ACC112 (cell line): ENCODE data around the gene CRYBB2.
"Not testable (repeated sequence)": the region's sequence is repeated elsewhere in the genome, so short reads cannot be mapped to it uniquely, and the experiment has no call there.

Experiments
- H2AFZ ChIP-seq: fragments of 200-600 bp; sonication (generic); one replicate; pipeline ENCODE4 v1.6.0; 2017; ENCODE audit warnings: antibody characterized with exemption, low read length; ENCODE audit not compliant: unreplicated experiment
- H3K27ac ChIP-seq: fragments of 200-600 bp; sonication (generic); 2 replicates; pipeline ENCODE4 v1.5.1; 2014; ENCODE audit warnings: low read depth, mild to moderate bottlenecking, antibody characterized with exemption, low read length, moderate library complexity
- H3K27me3 ChIP-seq: fragments of 200-600 bp; sonication (generic); 2 replicates; pipeline ENCODE4 v1.6.1; 2014; ENCODE audit warnings: mild to moderate bottlenecking, antibody characterized with exemption, low read length, moderate library complexity, mixed read lengths; ENCODE audit not compliant: insufficient read depth
- H3K36me3 ChIP-seq: fragments of 200-600 bp; sonication (generic); 2 replicates; pipeline ENCODE4 v1.6.1; 2016; ENCODE audit warnings: mild to moderate bottlenecking, antibody characterized with exemption, low read length, moderate library complexity, mixed read lengths; ENCODE audit not compliant: insufficient read depth
- H3K4me1 ChIP-seq: fragments of 200-600 bp; sonication (generic); one replicate; pipeline ENCODE4 v1.6.1; 2016; ENCODE audit warnings: low read length, mixed read lengths; ENCODE audit not compliant: insufficient read depth, unreplicated experiment, control insufficient read depth
- H3K4me3 ChIP-seq: fragments of 200-600 bp; sonication (generic); 2 replicates; pipeline ENCODE4 v1.5.1; 2014; ENCODE audit warnings: mild to moderate bottlenecking, low read depth, low read length
- H3K79me2 ChIP-seq: fragments of 200-600 bp; sonication (generic); one replicate; pipeline ENCODE4 v1.6.0; 2016; ENCODE audit warnings: low read length; ENCODE audit not compliant: control insufficient read depth, unreplicated experiment, insufficient read depth

The CRYBB2 gene

DNA sequence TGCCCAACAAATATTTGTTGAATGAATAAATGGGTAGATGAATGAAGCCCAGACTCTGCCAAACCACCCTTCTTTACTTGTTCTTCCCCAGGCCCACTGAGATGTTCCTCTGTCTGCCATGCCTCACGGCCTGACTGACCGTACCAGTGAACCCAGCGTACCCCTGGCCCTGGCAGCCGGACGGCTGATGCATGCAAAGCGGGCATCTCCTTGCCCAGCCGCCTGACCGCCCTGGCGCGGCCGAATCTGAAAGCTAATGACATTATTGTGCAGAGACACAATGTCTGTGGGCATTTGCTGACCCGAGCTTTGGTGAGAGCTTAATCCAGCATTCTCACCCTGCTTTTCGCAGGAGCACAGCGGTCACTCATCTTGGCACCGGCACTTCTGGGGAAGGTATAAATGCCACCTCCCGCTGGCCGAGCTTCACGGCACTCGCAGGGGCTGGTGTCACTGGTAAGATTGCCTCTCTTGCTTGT lies at the start of gene CRYBB2:
TSS of gene CRYBB2 (plus strand) at position 429 of the 479 bp plus-strand sequence. CDS start 1,791 bp downstream, outside the sequence.
- Histone ChIP-seq H3K4me3 (no peak within 1 kb of the TSS), H2AFZ (no peak within 1 kb of the TSS), H3K4me1 (no peaks in the 10 kb centered on the region), H3K79me2 (no peaks in the 10 kb centered on the region), H3K36me3 (no peaks in the 10 kb centered on the region), H3K27ac (no peak within 1 kb of the TSS), H3K27me3 (peaks cover 19% of the 10 kb centered on the region)

DNA sequence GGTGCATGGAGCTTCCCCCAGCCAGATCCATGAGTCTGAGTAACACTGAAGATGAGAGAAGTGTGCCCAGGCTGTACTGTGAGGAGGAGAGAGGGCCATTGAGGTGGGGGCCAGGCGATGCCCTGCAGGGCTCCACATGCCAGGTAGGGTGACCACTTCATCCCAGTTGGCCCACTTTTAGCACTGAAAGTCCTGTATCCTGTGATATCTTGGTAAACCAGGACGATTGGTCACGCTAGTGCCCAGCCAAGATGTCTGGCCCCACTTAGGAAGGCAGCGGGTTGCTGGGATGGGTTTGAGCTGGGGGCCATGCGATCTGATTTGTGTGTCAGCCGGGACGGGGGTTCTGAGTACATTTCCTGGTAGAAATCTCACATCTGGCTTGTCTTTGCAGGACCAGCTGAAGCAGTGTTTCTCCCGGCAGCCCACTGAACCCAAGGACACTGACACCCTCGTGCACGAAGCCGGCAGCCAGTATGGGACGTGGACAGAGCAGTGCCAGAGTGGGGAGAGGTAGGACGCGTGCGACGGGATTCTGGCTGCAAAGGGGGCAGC lies 48.9 kb upstream of the CRYBB2 start:
- no peak overlapping the region for H2AFZ ChIP-seq
- no peaks in the 10 kb centered on the region for H3K79me2 ChIP-seq
- H3K4me3 ChIP-seq: no peak overlapping the region
- no peaks in the 10 kb centered on the region for H3K36me3 ChIP-seq
- no peaks in the 10 kb centered on the region for H3K4me1 ChIP-seq
- H3K27ac ChIP-seq: no peak overlapping the region
- no peaks in the 10 kb centered on the region for H3K27me3 ChIP-seq

DNA sequence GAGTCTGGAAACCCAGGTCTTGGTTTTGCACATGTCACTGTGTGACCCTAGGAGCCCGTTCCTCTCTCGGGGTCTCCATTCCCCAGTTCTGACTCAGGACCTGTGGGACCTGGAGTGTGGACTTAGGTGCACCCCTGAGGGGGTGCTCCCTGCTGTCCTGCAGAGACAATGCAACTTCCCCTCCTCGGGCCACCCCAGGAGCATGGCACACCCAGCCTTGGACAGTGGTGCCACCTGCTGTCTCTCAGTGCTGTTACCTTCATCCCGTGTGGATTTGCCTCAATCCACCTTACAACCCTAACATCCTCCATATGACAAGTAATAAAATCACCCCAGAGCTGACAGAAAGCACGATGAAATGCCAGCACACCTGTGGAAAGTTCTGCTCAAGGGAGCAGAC lies 47.3 kb upstream of the CRYBB2 start:
- Histone ChIP-seq H3K27me3 (no peaks in the 10 kb centered on the region), H3K79me2 (no peaks in the 10 kb centered on the region), H3K27ac (no peak overlapping the region), H2AFZ (no peak overlapping the region), H3K4me3 (no peak overlapping the region), H3K4me1 (no peaks in the 10 kb centered on the region), H3K36me3 (no peaks in the 10 kb centered on the region)

DNA sequence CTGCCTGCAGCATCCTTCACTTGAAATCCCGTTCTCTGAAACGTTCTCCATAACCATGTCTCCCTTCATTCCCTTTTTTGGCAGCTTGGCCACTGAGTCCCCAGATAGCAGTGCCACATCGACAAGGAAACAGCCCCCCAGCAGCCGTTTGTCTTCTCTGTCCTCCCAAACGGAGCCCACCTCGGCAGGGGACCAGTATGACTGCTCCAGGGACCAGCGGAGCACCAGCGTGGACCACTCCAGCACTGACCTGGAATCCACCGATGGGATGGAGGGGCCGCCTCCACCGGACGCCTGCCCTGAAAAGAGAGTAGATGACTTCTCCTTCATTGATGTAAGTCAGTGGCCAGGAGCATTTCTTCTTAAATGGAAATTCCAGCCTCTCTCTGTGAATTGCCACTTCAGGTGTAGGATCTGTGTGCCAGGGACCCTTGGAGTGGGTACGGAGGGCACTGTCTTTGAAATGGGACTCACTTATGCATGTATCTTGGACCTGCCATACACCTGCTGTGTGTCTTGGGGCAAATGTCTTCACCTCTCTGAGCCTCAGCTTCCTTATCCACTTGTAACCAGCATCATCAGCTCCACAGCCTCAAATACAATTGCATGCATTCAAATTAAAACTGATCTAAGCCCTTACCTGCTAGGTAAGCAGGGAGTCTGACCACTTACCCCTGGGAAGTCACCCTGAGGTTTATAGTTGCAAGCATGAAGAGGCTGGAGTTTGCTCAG lies 45.1 kb upstream of the CRYBB2 start:
- no peaks in the 10 kb centered on the region for H3K4me1 ChIP-seq
- no peaks in the 10 kb centered on the region for H3K79me2 ChIP-seq
- H3K27me3 ChIP-seq: no peaks in the 10 kb centered on the region
- no peak overlapping the region for H2AFZ ChIP-seq
- no peaks in the 10 kb centered on the region for H3K36me3 ChIP-seq
- no peak overlapping the region for H3K4me3 ChIP-seq
- H3K27ac ChIP-seq: no peak overlapping the region

DNA sequence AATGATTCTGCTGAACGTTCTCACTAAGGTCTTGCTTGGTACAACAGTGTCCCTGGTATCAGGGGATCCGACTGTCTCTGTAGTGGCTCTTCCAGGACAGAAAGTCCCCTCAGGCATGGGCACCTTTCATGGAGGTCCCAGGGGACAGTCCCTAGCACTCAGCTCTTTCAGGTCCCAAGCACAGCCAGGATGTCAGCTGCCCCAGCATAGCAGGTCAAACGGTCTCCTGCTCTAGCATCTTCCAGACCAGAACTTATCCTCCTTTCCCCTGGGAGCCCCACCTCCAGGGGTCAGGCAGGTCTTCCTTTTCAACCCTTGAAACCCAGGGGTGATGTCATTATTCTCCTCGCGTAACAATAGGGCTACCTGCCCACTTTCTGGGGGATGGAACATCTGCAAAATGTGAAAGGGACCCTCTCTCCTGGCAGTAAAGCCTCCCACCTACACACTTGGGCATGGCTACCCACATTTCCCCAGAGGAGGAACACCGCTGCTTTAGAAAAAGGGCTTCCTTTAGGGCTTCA lies 44.5 kb upstream of the CRYBB2 start:
- Histone ChIP-seq H3K79me2 (no peaks in the 10 kb centered on the region), H3K27me3 (no peaks in the 10 kb centered on the region), H3K27ac (no peak overlapping the region), H3K4me1 (no peaks in the 10 kb centered on the region), H3K36me3 (no peaks in the 10 kb centered on the region), H3K4me3 (no peak overlapping the region), H2AFZ (no peak overlapping the region)

DNA sequence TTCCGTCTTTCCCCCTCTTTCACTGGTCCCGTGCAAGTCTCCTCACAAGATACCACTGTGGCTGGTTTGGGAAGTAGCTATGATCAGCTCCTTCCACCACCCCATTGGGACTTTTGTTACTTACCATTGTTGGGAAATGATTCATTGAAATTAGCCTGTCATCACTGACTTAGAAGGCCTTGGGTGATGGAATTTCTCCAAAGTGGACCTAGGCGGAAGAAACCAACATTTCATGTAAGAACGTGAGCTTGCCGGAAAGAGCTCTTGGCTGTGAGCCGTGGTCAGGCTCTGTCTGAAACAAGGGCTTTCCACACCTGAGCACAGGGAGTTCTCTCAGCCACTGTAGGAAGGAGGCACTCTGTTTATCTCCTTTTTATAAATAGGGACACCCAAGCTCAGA lies 43.3 kb upstream of the CRYBB2 start:
- H3K36me3 ChIP-seq: no peaks in the 10 kb centered on the region
- H2AFZ ChIP-seq: no peak overlapping the region
- H3K27ac ChIP-seq: no peak overlapping the region
- H3K4me3 ChIP-seq: no peak overlapping the region
- H3K79me2 ChIP-seq: no peaks in the 10 kb centered on the region
- H3K4me1 ChIP-seq: no peaks in the 10 kb centered on the region
- H3K27me3 ChIP-seq: no peaks in the 10 kb centered on the region

GRCh38 chr22:25176799-25177198 lies 42.6 kb upstream of the CRYBB2 start:
- no peaks in the 10 kb centered on the region for H3K27me3 ChIP-seq
- H3K4me1 ChIP-seq: no peaks in the 10 kb centered on the region
- H3K27ac ChIP-seq: no peak overlapping the region
- H3K79me2 ChIP-seq: no peaks in the 10 kb centered on the region
- no peak overlapping the region for H2AFZ ChIP-seq
- H3K36me3 ChIP-seq: no peaks in the 10 kb centered on the region
- no peak overlapping the region for H3K4me3 ChIP-seq

- Histone ChIP-seq H3K4me3 (no peak overlapping the region), H3K79me2 (no peaks in the 10 kb centered on the region), H3K27ac (no peak overlapping the region), H3K36me3 (no peaks in the 10 kb centered on the region), H3K4me1 (no peaks in the 10 kb centered on the region), H2AFZ (no peak overlapping the region), H3K27me3 (no peaks in the 10 kb centered on the region)
These were observed 42.2 kb upstream of the CRYBB2 start for GRCh38 chr22:25177226-25177625.

DNA sequence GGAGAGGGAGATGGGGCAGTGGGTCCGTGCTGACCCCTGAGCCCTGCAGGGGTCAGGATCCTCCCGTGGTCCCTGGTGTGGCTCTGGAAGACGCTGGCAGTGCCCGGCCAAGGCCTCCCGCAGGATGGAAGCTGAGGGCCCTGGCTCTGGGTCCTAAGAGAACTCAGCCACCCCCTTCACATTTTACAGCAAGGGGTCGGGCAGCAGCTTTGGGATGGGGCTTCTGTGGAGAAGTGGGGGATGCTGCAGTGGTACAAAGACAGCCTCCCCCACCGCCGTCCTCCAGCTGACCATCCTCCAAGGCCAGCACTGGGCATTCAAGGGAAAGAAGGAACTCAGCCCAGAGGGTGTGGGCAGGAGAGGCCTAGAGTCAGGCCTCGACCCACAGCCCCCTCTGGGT lies 41.5 kb upstream of the CRYBB2 start:
- Histone ChIP-seq H3K36me3 (no peaks in the 10 kb centered on the region), H3K4me3 (no peak overlapping the region), H3K27me3 (no peaks in the 10 kb centered on the region), H2AFZ (no peak overlapping the region), H3K79me2 (no peaks in the 10 kb centered on the region), H3K4me1 (no peaks in the 10 kb centered on the region), H3K27ac (no peak overlapping the region)

DNA sequence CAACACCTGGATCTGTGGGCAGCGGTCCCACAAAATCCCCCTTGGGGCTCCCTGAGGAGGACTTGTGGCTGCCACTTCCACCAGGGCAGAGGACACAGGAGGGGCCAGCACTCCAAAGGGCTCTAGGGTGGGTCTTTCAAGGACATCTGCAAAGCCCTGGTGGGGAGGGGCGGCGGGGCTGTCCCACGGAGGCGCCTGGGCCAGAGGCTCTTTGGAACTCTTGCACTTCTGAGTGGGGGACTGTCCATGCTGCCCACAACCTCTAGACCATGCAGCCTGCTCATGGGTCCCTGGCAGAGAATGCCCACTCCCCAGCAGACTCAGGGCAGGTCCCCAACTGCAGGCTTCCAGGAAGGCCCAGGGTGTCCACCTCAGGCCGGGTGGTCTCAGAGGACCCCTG lies 41.1 kb upstream of the CRYBB2 start:
- H3K27ac ChIP-seq, H2AFZ ChIP-seq, H3K4me1 ChIP-seq, H3K79me2 ChIP-seq, H3K27me3 ChIP-seq, H3K36me3 ChIP-seq, H3K4me3 ChIP-seq: not testable (repeated sequence)
